GM12873 (cell line): Measurements from ENCODE around the gene CRISP1.

Experiments used
- TF ChIP-seq, protein P1 (sequence below): IDR thresholded peaks from 2 replicates; pipeline ENCODE4 v1.5.1; 2012; ENCODE audit warnings: low read depth, mild to moderate bottlenecking, moderate library complexity, low read length, control low read depth; ENCODE audit not compliant: insufficient read depth; ENCODE audit errors: missing control alignments

CRISP1 gene, protein sequence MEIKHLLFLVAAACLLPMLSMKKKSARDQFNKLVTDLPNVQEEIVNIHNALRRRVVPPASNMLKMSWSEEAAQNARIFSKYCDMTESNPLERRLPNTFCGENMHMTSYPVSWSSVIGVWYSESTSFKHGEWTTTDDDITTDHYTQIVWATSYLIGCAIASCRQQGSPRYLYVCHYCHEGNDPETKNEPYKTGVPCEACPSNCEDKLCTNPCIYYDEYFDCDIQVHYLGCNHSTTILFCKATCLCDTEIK

DNA sequence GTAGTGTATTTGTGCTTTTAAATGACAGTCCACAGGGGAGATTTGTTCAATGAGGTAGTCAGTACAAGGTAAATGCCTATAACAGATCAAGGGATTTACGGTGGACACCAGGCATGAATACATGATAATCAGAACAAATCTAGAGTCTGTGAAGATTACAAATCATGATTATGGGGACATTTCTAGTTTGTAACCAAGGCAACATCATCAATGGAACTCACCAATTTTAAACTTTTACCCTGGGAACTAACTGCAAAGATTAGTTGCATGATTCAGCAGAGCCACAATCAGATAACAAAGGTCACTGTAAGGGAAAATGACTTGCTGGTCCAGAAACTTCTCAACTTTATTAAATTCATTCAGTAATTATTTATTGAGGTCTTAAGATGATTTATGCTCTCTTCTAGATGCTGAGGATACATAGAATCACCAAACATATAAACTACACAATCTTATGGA, at the start of gene CRISP1:
Gene CRISP1, minus strand, starts transcription at position 51 of the 459 bp plus-strand sequence. CDS start 9,135 bp downstream, outside the sequence.
- TF ChIP-seq, protein P1, sequence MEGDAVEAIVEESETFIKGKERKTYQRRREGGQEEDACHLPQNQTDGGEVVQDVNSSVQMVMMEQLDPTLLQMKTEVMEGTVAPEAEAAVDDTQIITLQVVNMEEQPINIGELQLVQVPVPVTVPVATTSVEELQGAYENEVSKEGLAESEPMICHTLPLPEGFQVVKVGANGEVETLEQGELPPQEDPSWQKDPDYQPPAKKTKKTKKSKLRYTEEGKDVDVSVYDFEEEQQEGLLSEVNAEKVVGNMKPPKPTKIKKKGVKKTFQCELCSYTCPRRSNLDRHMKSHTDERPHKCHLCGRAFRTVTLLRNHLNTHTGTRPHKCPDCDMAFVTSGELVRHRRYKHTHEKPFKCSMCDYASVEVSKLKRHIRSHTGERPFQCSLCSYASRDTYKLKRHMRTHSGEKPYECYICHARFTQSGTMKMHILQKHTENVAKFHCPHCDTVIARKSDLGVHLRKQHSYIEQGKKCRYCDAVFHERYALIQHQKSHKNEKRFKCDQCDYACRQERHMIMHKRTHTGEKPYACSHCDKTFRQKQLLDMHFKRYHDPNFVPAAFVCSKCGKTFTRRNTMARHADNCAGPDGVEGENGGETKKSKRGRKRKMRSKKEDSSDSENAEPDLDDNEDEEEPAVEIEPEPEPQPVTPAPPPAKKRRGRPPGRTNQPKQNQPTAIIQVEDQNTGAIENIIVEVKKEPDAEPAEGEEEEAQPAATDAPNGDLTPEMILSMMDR, result no peak

DNA sequence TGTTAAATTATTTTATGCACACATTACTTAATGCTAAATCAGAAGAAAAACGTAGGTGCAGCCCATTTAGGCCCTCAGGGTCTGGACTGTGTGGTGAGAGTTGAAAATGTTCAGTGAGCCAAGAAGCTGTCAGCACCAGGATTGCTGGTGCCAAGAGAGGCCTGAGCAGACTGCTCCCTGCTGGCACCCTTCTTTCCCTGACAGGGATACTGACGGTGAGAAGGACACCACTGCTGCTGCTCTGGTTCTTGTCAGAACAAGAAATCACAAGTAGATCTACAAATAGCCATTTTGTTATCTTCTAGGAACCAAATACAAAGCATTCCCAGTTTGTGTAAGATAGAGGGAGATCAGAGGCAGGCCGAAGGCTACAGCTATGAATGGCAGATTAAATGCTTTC, 48.7 kb upstream of the CRISP1 start:
- TF ChIP-seq, protein P1, result no peak

DNA sequence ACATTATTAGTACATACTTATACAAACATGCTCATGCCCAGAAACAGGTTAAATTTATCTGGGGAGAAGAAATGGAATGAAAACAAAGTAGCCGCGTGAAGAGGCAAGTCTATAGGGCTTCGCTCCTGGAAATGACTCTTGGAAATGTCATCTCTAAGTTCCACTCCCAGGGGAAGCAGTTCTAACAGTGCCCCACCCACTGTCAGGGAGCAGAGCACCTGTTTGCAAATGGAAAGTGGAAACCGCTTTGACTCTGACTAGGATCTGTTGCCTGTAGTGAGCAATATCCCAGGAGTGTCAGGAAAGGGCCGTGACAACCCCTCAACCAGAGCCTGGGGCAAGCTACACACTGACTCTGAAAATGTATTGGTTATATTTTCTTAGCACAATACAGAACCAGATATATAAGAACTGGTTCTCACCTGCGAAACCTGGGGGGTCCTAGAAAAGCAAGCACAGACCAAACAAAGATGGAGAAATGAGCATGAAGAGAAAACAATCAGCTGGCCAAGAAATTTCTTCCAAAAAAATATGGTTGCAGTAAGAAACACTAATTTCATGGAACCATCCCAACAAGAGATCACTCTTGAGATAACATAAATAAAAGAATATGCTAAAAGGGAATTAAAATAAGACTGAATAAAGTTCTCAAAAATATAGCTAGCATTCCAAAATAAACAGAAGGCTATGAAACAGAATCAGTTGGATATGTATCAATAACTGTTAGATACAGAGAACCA, 47.5 kb upstream of the CRISP1 start:
- TF ChIP-seq, protein P1, result no peak

DNA sequence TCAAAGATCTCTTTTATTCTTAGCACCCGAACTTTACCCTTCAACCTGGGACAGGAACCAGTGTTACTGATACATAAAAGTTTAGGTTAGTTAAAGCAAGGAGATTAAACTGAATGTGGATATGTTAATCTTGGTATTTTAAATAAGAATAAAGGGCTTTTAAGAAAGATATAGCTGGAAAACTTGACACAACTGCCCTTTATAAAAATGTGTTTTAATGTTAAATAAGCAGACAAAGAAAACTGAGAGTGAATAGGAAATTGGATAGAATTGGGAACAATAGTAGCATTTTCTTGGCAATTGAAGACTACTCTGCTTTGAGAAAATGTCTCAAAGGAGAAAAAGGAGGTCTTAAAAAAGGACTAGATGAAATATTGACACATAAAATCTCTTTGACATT, 45.9 kb upstream of the CRISP1 start:
- TF ChIP-seq, protein P1, result no peak

DNA sequence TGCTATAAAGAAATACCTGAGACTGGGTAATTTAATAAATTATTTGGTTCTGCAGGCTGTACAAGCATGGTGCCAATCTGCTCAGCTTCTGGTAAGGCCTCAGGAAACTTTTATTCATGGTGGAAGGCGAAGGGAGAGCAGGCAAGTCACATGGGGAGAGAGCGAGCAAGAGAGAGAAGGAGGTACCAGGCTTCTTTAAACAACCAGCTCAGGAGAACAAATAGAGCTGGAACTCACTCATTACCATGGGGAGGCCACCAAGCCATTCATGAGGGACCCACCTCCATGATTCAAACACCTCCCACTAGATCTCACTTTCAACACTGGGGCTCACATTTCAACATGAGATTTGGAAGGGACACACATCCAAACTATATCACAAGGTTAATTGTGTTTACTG, 44.9 kb upstream of the CRISP1 start:
- TF ChIP-seq, protein P1, result no peak

DNA sequence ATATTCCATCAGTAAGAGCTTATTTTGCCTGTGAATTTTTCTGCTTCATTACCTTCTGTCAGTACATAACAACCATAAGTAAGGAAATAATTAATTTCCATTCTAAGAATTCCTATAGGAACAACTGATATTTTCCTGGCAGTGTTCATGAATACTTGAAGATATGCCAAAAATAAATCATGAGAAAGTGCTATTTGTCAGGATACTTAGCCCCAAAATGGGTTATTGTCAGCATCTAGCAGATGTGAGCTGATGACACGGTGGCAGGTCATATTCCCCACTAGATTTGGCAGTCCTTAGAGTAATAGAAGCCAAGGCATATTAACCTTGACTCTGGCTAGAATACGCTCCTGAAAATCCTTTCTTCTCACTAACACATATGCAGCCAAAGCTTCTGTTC, 43.2 kb upstream of the CRISP1 start:
- TF ChIP-seq, protein P1, result no peak

DNA sequence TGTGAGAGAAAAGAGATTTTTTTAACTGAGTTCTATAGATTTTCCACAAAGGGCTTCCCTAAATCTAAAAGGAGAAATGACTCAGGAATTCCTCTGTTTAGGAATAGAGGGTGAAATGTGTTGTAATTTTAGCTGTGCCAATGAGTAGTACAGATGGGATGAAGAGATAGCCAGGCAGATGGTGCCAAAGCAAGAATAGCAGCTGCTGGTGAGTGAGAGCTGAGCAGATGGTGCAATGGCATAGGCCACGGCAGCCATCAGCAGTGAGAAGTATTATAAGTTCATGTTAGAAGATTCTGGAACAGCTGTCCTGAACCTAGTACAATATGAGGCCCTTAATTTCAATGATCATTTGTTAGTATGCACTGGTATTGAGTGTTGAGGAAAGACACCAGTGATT, 40.2 kb upstream of the CRISP1 start:
- TF ChIP-seq, protein P1, result no peak
